ENCODE results near the gene HIVEP3.
"Not testable (repeated sequence)": the region's sequence is repeated elsewhere in the genome, so short reads cannot be mapped to it uniquely, and the experiment has no call there.

The HIVEP3 gene

DNA sequence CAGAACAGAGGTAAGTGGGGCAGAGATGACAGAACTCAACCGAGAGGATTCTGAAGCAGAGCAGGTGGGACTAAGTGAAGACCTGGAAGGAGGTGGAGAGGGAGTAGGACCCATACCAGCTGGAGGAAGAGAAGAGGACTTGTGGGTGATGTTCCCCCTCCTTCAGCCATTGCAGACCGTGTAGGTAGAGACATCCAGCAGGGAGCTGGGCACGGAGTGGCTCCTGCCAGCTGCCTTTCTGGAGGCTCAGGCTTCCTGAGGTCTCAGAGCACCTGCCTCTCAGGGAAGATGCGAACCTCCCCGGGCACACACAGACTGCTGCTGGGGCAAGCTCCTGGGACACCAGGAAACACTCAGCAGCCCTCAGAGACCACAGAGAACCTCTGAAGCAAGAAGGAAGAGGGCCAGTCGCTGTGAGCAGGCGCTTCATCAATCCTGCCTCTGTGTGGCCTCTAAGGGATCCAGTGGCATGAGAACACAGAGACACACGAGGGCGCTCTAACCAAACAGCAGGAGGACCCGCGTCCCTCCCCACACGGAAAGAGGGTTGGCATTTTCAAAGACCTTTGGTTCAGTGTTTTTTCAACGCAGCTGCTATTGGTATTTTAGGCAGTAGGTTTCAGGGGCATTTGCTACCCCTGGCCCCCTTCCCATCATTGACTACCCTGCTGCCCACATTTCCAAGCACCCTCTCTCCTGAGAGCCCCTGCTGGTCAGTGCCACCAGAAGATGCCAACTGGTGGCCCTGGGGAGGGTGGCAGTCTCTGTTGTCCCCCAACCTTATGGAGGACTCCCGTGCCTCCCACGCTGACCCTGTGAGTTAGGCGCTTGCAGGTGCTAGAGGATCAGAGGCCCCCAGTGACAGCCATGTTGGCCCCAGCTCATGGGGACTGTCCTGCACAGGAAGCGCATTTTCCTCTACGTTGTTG is 344.7 kb downstream of the HIVEP3 start:
- peak; percentile 74 to 78 for DNase-seq

DNA sequence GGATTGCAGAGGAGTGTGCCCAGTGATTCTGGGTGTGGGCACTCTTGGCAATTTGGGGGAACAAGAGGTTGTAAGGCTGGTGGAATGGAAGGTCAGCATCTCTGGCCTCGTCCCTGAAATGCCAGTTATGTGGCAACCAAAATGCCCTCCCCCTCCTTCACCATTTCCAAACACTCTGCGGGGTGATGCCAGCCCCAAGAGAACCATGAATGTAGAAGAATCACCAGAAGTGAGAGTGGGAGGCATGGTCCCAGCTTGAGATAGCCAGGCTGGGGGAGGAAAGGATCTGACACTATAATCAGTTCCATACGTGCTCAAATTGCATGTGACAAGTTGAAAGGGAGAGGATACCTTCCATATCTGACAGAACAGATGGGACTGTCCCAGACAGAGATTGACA is 345.5 kb downstream of the HIVEP3 start:
- no peak for DNase-seq

DNA sequence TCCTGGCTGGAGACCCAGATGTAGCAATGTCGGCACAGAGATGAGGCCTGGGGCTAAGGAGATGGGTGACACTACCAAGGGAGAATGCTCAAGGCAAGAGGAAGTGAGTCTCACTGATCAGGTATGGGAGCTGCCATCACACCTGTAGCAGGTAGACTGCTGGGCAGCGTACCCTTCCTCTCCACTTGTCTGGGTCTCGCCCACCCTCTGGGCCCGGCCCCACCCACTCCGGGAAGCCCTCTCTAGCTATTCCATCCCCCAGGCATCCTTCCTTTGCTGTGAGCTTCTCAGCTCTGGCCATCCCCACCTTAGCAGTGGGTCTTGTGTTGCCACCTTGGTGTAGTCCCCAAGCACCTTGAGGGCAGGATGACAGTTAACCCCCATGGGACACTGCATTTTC is 346.5 kb downstream of the HIVEP3 start:
- DNase-seq = no peak

DNA sequence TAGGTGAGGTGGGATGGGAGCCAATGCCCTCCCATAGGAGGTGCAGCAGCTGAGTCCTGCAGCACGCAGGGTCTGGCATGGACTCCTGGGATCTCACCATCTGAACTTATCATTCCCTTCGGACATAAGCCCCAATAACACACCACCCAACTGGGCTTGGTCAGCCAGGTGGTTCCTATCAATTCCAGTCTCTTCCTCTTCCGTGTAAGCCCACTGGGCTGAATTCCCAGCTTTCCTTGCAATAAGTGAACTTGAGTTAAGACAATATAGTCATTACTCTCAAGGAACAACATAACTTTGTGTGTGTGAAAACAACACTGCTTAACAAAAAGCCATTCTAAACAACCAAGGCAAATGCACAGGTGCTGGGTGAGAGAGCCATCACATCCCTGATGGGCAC is 347.7 kb downstream of the HIVEP3 start:
- DNase-seq = no peak

DNA sequence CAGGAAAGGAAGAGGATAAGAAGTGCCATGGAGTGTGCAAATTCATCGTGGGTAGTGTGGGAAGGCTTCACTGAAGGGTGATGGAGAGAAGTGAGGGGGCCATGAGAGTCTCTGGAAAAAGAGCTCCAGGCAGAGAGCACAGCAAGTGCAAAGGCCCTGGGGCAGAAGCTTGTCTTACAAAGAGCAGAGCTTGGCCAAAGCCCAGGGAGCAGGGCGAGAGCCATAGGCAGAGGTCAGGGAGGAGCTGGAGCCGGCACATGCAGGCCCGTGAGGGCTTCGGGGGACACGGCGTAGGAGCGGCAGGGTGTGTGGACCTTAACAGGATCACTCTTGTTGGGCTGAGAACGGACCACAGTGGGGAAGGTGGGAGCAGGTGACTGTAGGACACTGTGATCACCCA is 350.5 kb downstream of the HIVEP3 start:
- no peak for DNase-seq

DNA sequence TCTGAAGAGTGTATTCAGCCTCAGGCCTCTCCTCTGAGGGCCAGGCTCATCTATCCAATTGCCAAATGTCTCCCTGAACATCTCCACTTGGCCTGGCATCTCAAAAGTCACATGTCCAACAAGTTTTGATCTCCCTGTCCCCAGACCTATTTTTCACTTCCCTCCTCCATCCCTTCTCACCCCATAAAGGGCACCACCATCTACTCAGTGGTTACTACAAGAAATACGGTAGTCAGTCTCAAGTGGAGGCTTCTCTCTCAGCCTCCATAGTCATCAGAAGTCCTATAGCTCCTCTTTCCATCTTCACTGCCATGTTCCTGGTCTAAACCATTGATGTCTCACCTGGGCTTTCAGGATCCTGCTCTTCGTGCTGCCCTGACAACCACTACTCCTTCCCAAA is 351.8 kb downstream of the HIVEP3 start:
- no peak for DNase-seq

DNA sequence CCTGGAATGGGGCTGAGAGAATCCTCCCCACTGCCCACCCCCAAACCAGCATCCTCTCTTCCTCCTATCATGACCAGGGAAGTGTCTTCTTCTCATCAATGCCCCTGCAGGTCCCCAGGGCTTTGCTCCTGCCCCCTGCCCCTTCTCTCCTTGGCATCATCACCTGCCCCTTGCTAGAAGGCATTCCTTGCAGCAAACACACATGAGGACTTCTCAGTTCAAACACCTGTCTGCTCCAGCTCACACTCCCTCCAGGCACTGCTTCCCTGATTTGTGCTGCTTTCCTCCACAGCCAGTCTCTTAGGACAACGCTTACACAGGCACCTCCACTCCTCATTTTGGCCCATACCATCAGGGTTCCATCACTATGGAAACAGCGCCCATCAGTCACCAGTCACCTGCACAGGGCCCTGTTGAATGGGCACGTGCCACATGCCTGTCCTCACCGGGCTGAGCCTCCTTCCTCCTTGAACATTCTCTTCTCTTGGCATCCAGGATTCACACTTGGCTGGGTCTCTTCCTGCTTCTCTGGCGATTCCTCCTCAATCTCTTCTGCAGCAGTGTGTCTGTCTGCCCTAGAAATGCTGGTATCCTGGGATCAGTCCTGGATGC is 352.3 kb downstream of the HIVEP3 start:
- no peak for DNase-seq

DNA sequence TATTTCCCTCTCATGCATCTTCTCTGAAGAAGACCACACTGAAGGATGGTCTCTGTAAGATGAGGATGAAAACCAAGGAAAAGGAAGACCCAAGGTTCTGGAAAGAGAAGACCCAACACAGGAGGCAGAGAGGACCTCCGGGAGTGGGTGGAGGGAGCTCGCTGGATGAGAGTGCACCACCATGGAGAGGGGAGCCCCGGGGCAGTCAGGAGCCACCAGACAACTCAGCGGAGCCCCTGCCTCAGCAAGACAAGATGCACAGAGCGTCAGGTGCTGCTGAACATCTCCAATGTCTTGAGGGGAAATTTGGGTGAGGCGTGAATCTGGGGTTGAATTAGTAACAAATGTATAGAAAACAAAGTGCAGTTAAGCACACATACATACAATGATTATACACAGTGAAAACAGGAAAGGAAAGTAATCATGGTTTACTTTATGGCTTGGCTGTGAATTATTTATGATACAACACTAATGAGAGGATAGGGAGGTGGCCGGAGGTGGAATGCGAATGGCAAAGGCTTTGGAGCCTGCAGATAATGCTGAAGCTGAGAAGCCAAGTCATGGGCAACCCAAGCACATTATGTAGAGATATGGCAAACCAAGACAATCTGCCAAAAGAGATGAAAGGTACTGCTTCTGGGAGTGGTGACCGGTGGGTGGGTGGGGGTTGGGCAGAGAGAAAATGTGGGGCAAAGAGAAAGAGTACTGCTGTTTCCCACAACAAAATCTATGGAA is 353.8 kb downstream of the HIVEP3 start:
- DNase-seq = no peak

DNA sequence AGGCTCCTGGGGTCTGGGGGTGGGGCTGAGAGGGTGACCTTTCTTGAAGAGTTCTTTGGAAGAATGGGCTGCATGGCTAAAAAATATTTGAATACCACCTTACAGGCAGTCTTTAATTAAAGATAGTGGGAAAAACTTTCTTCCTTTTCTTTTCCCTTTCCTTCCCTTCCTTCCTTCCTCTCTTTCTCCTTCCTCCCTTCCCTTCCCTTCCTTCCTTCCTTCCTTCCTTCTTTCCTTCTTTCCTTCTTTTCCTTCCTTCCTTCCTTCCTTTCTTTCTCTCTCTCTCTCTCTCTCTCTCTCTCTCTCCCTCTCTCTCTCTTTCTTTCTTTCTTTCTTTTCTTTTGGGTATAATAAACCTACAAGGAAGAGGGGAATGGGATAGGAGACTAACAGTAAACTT is 356.4 kb downstream of the HIVEP3 start:
- no peak for DNase-seq

DNA sequence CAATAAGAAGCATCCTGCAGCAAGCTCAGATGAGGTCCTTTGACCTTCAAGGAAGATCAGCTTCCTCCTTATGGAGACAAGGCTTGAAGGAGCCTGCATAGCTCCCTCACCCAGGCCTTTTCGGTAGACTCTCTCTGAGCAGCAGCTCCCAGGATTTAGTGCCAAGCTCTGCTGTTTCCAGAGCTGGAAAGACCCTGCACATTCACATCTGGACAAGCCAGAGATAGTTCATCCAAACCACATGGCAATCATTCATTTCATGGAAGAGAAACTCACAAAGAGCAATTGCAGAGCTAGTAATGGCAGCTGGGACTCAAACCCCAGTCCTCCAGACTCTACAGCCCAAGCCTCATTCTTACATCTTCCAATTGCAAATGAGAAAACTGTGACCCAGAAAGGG is 357.8 kb downstream of the HIVEP3 start:
- no peak for DNase-seq

DNA sequence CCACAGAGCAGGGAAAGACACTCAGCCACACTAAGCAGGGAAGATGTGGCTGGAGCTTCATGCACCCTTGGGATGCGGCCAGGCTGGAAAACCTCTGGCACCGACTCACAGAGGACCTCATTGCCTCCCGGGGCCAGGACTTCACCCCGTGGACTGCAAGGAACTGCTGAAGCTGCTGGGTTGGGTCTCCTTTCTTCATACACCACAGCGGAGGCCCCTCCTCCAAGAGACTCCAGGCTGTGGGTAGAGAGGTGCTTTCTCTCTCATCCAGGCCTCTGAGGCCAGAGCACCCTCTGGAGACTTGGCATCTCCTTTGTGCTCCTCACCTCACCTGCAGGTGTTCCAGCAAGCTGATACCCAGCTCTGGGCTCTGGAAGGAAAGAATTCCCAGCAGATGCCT is 358.2 kb downstream of the HIVEP3 start:
- DNase-seq = no peak

DNA sequence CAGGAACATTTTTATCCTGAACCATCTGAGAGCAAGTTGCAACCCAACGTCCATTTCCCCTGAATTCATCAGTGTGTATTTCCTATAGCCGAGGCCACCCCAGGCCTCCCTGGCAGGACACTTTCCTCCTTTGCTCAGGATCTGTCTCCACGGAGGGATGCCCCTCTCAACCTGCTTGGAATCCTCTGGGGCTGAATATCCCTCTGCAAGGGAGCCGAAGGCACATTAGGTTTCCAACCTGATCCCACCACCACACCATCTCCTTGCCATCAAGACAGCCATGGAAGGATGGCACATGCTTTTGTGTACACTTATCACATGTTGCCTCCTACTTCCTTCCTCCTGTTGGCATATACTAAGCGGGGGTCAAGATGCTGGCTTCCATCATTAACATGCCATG is 359.4 kb downstream of the HIVEP3 start:
- DNase-seq = no peak

DNA sequence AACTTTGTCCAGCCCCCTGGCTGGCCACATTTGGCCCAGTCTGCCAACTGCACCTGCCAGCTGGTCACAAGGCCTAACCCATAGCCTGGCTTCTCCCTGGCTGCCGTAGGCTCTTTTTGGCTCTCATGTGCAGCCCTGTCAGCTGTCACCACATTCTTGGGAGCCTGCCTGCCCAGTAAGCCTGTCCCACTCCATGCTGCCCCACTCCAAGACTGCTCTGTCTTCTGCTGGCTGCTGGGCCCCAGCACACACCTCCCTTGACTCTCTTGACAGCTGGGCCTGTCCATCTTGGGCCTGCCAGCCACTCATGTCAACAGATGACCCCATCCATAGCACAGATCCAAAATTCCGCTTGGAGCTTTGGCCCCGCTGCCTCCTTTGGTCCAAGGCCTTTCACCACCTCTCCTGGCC is 360.0 kb downstream of the HIVEP3 start:
- DNase-seq = peak in 1 of 2 experiments; percentile 18

DNA sequence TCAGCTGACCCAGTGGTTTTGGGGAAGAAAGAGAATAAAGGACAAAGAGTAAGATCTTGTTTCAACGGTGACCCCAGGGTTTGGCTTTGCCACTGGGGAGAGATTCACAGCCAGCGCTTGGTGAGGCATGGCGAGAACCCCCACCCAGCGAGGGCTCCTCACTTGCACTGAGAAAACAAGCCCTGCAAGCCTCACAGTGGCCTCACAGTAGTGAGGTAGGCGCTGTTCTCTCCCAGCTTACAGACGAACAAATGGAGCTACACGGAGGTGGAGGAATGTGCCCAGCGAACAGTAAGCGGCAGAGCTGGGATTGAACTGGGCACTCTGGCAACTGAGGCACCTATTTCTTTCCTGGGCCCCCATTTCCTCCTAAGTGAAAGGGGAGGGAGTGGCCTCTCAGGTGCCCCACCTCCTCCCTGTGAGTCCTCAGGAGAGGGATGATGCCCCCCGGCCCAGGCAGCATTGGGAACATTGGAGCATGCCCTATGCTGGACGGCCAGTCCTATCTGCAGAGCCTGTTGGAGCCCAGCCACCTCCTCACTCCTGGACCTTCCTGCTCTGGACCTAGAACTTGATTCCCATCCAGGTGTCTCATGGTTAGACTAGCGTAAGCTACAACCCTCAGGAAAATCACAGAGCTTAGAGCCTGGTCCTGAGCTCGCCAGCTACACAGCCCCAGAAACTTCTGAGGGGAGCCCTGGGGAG is 360.8 kb downstream of the HIVEP3 start:
- DNase-seq = no peak

DNA sequence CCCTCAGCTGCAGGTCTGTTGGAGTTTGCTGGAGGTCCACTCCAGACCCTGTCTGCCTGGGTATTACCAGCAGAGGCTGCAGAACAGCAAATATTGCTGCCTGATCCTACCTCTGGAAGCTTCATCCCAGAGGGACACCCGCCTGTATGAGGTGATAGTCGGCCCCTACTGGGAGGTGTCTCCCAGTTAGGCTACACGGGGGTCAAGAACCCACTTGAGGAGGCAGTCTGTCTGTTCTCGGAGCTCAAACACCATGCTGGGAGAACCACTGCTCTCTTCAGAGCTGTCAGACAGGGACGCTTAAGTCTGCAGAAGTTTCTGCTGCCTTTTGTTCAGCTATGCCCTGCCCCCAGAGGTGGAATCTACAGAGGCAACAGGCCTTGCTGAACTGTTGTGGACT is 364.0 kb downstream of the HIVEP3 start:
- DNase-seq = not testable (repeated sequence)

DNA sequence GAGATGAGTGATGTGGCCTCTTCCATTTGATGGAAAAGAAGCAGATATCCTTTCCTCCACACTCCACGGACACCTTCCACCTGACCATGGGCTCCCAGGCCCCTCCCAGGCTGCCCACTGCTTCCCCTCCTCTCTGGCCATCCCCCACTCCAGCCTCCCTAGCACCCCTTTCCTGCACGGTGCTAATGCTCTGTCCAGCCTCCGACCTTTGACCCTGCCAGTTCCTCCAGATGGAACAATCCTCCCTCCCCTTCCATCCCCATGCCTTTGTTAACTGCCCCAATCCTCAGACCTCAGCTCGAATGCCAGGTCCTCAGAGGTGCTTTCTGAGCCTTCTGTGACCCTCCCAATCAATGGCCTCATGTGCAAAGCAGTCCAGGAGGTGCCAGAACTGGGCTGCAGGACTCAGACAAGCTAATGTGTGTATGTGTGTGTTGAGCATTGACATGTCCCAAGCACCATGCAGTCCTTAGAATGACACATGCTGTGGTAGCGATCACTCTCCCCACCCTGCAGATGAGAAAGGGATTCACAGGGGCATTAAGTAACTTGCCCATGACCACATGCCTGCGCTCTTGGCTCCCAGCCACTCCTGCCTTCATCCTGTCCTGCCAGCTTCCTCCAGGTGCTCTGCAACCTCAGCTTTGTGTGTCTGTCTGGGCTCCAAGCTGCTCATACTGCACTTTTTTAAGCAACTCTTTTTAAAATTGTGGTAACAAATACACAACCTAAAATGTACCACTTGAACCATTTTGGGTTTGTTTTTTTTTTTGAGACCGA is 370.8 kb downstream of the HIVEP3 start:
- no peak for DNase-seq

DNA sequence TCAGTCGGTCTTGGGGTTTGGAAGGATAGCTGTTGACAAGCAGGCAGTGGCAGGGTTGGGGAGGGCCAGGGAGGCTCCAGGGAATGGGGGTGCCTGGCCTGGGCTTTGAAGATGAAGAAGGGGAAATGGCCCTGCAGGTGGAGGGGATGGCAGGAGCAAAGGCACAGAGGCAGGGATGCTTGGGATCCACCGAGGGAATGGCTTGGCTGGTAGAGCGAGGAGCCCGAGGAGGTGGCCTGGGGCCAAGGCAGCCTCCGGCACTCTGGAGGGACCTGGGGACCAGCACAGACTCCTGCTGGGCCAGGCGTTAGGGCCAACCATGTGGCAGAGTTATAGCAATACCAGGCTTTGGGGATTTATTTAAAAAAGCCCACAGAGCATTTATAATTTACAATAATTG is 371.4 kb downstream of the HIVEP3 start:
- no peak for DNase-seq

DNA sequence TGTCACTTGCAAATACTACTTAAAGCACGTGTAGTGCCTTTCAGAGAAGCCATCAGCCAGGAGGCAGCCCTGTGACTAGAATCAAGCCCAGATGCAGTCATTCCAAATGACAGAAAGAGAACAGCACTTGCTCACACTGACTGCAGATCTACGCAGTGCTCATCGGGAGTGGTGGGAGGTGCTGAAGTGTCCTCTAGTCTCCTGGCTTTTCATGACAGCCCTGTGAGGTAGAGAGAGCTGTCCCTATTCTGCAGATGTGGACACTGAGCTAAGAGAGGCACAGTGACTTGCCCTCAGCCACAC is 371.9 kb downstream of the HIVEP3 start:
- DNase-seq = no peak

DNA sequence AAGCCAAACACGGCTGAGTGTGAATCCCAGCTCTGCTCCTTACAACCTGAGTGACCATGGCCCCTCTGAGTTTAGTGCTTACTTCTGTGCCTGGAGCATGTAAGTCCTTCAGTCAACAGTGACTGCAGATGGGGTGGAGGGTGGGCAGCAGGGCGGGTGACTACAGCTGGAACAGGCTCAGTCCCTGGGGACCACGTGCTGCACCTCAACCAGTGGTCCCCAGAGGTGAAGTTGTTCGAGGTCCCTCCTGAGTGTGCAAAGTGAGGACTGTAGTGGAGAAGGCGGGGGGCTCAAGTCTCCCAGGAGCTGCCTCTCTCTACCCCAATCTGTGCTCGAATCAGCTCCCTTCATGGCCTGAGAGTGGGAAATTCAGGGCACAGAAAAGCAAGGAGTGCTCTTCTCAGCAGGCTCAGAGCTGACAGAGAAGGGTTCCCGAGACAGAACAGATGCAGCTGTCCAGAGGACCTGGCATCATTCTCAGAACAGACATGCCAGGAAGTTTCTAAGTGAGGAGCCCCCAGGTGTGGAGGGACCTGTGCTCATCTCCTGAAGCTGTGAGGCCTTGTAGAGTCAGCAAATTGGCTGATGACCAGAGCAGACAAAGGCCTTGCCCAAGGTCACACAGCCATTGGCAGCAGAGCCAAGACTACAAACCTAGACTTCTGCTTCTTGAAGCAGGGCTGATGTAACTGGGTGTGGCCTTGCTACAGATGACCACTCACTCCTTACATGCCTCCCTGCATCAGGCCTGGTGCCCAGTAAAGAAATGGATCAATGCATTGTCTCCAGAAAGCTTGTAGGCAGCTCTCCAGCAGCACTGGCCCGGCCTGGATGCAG is 372.5 kb downstream of the HIVEP3 start:
- DNase-seq = no peak

DNA sequence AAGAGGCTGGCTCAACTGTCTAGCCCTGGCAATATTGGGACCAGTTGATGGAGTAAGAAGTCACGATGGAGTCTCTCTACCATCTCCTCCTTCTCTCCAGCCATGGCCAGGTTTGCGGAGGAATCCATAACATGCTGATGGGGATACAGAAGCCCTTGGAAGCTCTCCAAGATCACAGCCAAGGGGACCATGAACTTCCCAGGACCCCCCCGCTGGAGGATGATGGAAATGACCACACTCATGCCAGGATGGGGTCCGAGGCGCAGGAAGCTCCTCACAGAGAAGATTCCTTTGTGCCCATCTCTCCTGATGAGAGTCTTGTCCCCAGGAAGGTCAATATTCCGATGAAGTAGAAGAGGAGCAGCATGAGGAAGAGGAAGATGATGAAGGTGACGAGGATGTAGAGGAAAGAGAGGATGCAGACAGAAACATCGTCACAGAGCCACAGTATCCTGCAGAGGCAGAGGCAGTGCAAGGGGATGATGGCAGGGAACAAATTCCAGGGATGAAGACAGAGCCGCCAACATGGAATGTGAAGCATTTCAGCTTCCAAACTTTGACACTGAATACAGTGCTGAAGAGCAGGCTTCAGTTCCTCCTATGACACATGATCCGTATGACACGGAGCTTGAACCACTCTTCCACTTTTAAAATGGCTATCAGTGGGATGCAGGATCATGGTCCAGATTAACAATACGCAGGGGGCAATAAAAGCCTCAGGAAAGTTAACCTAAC is 376.4 kb downstream of the HIVEP3 start:
- no peak for DNase-seq

DNA sequence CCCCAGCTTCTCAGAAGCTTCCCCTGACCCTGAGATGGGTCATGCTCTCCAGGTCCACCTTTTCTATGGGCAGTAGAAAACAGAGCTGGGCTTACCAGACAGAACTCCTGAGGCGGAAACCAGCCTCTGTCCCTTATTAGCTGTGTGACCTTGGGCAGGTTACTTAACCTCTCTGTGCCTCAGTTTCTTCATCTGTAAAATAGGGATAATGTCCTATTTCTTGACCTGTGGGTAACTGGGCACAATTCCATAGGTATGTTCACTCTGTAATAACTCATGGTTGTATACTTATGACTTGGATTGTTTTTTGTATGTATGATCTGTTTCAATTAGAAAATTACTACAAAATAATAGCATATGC is 377.1 kb downstream of the HIVEP3 start:
- no peak for DNase-seq

Data from NCI-H524 (cell line).